ENCODE results near the gene RABEP1.
A peak's percentile ranks its signal among the peaks of the same experiment; 100 is the strongest.
"Not testable (repeated sequence)": the region's sequence is repeated elsewhere in the genome, so short reads cannot be mapped to it uniquely, and the experiment has no call there.

RABEP1 gene, protein sequence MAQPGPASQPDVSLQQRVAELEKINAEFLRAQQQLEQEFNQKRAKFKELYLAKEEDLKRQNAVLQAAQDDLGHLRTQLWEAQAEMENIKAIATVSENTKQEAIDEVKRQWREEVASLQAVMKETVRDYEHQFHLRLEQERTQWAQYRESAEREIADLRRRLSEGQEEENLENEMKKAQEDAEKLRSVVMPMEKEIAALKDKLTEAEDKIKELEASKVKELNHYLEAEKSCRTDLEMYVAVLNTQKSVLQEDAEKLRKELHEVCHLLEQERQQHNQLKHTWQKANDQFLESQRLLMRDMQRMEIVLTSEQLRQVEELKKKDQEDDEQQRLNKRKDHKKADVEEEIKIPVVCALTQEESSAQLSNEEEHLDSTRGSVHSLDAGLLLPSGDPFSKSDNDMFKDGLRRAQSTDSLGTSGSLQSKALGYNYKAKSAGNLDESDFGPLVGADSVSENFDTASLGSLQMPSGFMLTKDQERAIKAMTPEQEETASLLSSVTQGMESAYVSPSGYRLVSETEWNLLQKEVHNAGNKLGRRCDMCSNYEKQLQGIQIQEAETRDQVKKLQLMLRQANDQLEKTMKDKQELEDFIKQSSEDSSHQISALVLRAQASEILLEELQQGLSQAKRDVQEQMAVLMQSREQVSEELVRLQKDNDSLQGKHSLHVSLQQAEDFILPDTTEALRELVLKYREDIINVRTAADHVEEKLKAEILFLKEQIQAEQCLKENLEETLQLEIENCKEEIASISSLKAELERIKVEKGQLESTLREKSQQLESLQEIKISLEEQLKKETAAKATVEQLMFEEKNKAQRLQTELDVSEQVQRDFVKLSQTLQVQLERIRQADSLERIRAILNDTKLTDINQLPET

DNA sequence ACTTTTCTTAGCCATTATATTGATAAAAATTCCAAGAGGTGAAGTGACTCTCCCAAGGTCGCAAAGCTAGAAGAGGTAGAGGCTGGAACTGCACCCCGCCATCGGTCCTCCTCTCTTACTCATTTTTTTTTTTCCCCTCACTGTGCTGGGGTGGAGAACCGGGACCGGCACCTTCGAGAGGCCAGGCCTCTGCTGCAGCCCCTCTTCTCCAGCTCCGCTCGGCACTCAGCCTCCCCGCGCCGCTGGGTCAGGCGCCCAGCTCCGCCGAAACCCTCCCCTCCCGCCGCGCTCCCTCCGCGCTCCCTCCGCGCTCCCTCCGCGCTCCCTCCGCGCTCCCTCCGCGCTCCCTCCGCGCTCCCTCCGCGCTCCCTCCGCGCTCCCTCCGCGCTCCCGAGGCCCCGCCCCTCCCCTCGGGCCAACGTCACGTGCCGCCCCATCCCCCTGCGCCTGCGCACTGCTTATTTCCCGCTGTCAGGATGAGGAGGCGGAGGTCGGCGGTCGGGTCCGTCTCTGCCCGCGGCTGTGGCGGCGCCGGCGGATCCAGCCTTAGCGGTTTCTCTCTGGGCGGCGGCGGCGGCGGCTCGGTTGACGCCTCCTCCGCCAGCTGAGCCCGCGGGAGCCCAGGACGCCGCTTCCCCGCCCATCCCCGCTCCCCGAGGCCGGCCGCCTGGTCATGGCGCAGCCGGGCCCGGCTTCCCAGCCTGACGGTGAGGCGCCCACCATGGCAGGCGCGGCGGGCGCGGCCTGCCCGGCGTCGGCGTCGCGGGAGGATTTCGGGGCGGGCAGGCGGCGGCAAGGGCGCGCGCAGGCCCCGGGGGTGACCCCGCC lies at the start of gene RABEP1:
Gene RABEP1, plus strand, starts transcription at position 471 of the 828 bp plus-strand sequence. Its CDS starts 203 bp downstream, at position 674.
- Mint-ChIP-seq H3K9me3 (no peaks in the 10 kb centered on the region), H3K27ac (peak within 1 kb of the TSS; percentile 80), H3K36me3 (peaks cover 44% of the 10 kb centered on the region), H3K4me3 (peak within 1 kb of the TSS; percentile 71), H3K4me1 (peaks cover 28% of the 10 kb centered on the region)
- peak; percentile 86 for ATAC-seq
- peak; percentile 93 to 97 for DNase-seq (ENCODE audit: low spot score in 2 of 2)

DNA sequence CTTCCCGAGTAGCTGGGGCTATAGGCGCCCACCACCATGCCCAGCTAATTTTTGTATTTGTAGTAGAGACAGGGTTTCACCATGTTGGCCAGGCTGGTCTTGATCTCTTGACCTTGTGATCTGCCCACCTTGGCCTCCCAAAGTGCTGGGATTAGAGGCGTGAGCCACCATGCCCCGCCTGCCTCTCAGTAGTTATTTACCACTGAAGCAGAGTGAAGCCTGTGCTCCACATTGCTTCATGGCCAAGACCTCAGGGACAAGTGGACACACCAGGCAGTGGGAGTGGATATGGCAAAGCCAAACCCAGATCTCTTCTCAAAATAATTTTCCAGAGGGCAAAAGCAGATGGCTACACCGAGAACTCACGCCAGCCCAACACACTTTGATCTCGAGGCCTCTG lies 48.6 kb upstream of the RABEP1 start:
- ATAC-seq; H3K36me3 Mint-ChIP-seq; H3K9me3 Mint-ChIP-seq; DNase-seq (ENCODE audit: low spot score in 2 of 2); H3K4me3 Mint-ChIP-seq: not testable (repeated sequence)
- peak overlapping the region; percentile 84 for H3K27ac Mint-ChIP-seq
- peaks cover 43% of the 10 kb centered on the region for H3K4me1 Mint-ChIP-seq

DNA sequence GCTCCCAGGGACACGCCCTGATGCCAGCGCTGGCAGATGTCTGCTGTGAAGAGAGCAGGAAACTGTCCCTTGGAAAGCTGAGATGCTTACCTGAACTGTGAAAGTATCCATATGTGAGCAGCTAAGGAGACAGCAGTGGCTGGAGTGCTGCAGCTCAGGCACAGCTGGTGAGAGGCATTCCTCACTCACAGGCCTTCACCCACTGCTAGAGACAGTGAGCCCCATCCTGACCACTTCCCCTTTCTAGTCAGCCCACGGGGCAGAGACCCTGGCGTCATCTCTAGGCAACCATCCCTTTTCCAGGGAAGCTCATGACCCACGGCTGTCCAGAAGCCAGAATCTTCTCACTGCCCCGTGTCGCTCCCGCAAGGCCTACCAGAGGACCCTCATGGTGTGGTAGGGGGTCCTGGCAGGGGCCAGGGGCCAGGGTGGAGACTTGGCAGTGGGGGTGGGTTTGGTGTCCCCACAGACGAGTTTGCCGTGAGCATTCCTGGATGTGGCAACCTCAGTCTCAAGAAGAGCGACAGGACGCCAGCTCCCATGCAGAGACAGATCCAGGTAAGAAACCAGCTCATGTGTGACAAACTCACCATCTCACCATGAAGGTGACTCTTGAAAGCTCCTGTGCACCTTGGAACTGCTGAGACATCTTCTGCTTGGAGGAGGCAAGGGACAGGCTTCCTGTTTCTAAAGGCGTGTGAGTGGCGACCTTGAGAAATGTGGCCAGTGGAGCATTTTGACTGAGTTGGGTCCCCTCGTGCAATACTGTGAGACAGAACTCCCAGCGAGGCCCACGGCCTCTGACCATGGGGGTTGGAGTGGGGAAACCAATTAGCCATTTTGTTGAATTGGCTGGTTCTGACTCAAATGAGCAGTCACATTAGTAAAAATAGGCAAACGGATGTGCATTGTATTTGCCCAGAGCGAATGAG lies 47.2 kb upstream of the RABEP1 start, which contains the start of gene SCIMP:
Gene SCIMP, minus strand, starts transcription at position 216 of the 932 bp plus-strand sequence. Its CDS starts 105 bp downstream, at position 111.
- peak within 1 kb of the TSS; percentile 54 for H3K27ac Mint-ChIP-seq
- no peak for DNase-seq (ENCODE audit: low spot score in 2 of 2)
- peaks cover 2% of the 10 kb centered on the region for H3K36me3 Mint-ChIP-seq
- H3K4me1 Mint-ChIP-seq: peaks cover 37% of the 10 kb centered on the region
- ATAC-seq: peak; percentile 39
- no peak within 1 kb of the TSS for H3K4me3 Mint-ChIP-seq
- no peaks in the 10 kb centered on the region for H3K9me3 Mint-ChIP-seq

DNA sequence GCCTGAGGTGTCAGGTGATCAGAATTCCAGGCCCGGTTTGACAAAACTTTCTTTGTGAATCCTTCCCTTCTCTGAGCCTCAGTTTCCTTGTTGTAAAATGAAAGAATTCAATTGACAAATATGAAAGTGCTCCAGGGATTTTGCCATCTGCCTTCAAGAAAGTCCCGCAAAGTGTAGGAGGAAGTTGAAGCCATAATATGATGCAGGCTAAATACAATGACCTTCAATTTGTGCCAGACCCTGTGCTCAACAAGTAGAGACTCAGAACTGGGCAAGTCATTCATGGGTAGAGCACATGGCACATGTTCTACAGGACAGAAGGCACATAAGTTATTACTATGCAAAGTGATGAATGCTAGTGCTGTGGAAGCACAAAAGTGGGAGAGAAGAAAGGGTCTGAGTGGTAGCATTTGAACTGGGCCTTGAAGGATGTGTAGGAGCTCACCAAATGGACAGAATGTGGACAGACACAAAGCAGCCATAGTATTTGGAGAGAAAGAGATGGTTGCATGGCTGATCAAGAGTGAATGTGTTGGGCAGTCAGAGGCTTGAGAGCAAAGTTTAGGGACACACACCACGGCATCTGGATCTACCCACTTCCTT lies 45.0 kb upstream of the RABEP1 start:
- Mint-ChIP-seq H3K4me1 (peaks cover 41% of the 10 kb centered on the region), H3K27ac (peak overlapping the region; percentile 77), H3K36me3 (peaks cover 3% of the 10 kb centered on the region), H3K4me3 (peak overlapping the region; percentile 20), H3K9me3 (no peaks in the 10 kb centered on the region)
- DNase-seq (ENCODE audit: low spot score in 2 of 2): no peak
- ATAC-seq: no peak

DNA sequence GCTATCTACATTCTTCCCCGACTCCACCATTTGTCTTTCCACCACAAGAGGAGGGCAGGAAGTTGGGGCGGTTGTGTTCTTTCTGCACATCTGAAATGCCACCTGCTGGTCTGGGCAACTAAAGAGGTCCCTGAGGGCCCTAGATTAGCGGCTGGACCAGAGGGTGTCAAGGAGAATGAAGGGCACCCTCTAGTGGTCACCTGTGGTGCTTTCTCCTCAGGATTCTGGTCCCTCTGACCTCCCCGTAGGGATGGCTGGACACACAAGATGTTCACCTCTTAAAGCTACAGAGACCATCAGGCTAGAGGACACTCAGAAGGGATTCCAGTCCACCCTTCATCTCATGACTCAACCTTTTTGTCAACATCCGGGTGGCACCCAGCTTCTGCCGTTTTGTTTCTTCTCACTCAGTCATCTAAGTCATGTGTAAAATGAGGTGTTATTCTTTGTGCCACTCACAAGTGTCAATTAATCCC lies 44.5 kb upstream of the RABEP1 start:
- H3K36me3 Mint-ChIP-seq: peaks cover 6% of the 10 kb centered on the region
- H3K4me1 Mint-ChIP-seq: peaks cover 46% of the 10 kb centered on the region
- peak overlapping the region; percentile 20 for H3K4me3 Mint-ChIP-seq
- peak overlapping the region; percentile 77 for H3K27ac Mint-ChIP-seq
- no peaks in the 10 kb centered on the region for H3K9me3 Mint-ChIP-seq
- ATAC-seq (peak; percentile 91), DNase-seq (ENCODE audit: low spot score in 2 of 2) (peak; percentile 45 to 80)

DNA sequence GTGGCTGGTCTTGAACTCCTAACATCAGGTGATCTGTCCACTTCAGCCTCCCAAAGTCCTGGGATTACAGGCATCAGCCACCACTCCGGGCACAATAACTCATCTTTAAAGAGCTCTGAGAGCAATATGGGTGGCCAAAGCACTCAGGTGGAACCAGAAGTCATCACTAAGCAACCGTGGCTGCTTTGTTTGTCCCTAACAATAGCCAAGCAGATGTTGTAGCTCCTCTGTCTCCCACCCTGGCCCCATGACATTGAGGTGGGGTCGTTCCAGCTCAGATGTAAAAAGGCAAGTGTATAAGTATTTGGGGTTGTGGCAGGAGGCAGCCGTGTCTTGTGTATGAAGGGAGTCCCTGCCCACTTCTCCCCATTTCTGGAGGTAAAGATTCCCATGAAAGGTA lies 43.8 kb upstream of the RABEP1 start:
- Mint-ChIP-seq H3K4me1 (peaks cover 47% of the 10 kb centered on the region), H3K4me3 (no peak overlapping the region), H3K9me3 (no peaks in the 10 kb centered on the region), H3K27ac (peak overlapping the region; percentile 77), H3K36me3 (peaks cover 6% of the 10 kb centered on the region)
- DNase-seq (ENCODE audit: low spot score in 2 of 2) (no peak), ATAC-seq (no peak)

DNA sequence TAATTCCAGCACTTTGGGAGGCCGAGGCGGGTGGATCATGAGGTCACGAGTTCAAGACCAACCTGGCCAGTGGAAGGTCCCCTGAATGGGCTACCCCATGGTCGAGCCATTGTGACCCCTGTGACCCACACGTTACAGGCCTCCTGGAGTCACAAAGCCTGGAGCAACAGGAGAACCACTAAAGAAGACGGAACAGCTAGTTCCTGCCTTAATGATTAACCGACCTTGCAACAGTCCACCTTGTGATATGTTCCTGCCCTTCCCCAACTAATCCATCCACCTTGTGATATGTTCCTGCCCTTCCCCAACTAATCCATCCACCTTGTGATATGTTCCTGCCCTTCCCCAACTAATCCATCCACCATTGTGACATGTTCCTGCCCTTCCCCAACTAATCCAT lies 42.3 kb upstream of the RABEP1 start:
- DNase-seq (ENCODE audit: low spot score in 2 of 2); H3K36me3 Mint-ChIP-seq; ATAC-seq; H3K27ac Mint-ChIP-seq; H3K4me3 Mint-ChIP-seq; H3K9me3 Mint-ChIP-seq: not testable (repeated sequence)
- H3K4me1 Mint-ChIP-seq: peaks cover 48% of the 10 kb centered on the region

DNA sequence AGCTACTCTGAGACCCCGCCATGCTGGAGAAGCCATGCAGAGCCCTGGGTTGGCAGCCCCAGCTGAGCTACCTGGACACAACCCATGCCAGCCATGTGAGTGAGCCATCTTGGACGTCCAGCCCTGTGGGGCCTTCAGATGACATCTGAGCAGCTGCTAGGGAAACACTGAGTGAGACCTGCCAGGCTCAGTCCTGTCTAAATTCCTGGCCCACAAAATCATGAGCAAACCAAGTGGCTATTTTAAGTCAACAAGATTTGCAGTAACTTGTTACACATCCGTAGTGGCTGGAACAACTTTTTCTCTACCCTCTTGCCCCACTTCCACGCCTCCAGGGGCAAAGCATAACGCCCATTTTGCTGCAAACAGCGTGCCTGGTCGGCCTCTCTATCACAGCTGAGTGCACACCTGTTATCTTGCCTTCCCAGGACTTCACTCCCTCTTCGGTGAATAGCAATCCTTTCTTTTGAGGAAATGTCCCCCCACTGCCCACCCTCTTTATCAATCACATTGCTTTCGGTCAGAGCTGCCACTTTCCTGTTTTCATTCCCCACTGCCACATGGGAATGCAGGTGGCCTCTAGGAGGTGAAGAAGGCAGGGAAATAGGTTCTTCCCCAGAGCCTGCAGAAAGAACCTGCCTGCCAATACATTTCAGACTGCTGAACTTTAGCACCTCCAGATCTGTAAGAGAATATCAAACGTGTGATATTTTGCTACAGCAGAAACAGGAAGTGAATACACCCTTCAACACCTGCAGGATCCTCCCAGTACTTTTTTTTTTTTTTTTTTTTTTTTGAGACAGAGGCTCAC lies 40.0 kb upstream of the RABEP1 start:
- Mint-ChIP-seq H3K27ac (peak overlapping the region; percentile 87), H3K4me1 (peaks cover 44% of the 10 kb centered on the region), H3K4me3 (peak overlapping the region; percentile 52), H3K9me3 (no peaks in the 10 kb centered on the region), H3K36me3 (peaks cover 6% of the 10 kb centered on the region)
- peak; percentile 51 for ATAC-seq
- no peak for DNase-seq (ENCODE audit: low spot score in 2 of 2)

DNA sequence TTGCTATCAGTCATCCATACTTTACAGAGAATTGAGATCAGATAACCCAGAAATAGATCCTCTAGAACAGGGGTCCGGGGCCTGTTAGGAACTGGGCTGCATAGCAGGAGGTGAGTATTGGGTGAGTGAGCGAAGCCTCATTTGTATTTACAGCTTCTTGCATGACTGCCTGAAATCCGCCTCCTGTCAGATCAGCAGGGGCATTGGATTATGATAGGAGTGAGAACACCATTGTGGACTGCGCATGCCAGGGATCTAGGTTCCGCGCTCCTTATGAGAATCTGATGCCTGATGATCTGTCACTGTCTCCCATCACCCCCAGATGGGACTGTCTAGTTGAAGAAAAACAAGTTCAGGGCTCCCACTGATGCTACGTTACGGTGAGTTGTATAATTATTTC lies 34.5 kb upstream of the RABEP1 start:
- DNase-seq (ENCODE audit: low spot score in 2 of 2) (no peak), ATAC-seq (no peak)
- no peaks in the 10 kb centered on the region for H3K9me3 Mint-ChIP-seq
- no peak overlapping the region for H3K27ac Mint-ChIP-seq
- peaks cover 21% of the 10 kb centered on the region for H3K4me1 Mint-ChIP-seq
- H3K36me3 Mint-ChIP-seq: no peaks in the 10 kb centered on the region
- no peak overlapping the region for H3K4me3 Mint-ChIP-seq

DNA sequence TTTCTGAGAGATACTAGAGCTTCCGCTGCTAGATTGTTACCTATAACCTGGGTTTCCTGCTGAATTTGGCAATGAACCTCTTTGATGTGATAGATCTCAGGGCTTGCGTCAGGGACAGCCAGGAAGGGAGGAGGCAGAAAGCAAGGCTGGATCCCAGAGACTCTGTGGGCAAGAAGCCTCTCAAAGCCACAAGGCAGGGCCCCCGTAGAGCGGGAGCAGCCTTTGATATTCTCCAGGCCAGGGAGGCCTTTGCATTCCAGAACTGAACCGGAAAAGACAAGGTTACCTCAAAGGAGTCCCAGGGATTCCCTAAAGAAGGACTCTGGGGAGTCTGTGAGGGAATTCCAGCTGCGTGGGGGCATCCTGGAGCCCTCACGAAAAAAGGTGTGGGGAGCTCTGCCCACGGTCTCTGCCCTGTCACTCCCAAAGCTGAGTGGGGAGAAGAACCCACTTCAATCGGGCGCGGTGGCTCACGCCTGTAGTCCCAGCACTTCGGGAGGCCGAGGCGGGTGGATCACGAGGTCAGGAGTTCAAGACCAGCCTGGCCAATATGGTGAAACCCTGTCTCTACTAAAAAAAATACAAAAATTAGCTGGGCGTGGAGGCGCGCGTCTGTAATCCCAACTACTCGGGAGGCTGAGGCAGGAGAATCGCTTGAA lies 33.1 kb upstream of the RABEP1 start:
- peaks cover 10% of the 10 kb centered on the region for H3K4me1 Mint-ChIP-seq
- no peak overlapping the region for H3K4me3 Mint-ChIP-seq
- H3K27ac Mint-ChIP-seq: peak overlapping the region; percentile 43
- ATAC-seq: no peak
- H3K36me3 Mint-ChIP-seq: no peaks in the 10 kb centered on the region
- no peak for DNase-seq (ENCODE audit: low spot score in 2 of 2)
- no peaks in the 10 kb centered on the region for H3K9me3 Mint-ChIP-seq

DNA sequence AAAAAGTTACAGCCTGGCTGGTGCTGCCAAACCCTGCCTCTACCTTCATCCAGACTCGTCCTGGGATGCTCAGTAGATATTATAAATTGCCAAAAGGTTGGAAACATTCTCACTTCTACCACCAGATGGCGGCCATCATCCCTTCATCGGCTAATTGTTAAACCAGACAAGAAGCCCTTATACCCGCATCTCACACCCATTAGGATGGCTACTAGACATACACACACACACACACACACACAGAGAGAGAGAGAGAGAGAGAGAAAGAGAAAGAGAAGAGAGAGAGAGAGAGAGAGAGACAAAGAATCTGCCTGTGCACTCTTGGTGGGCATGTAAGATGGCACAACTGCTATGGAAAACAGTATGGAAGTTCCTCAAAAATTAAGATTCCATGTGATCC lies 32.5 kb upstream of the RABEP1 start:
- no peak overlapping the region for H3K4me3 Mint-ChIP-seq
- H3K36me3 Mint-ChIP-seq: no peaks in the 10 kb centered on the region
- peaks cover 7% of the 10 kb centered on the region for H3K4me1 Mint-ChIP-seq
- peak overlapping the region; percentile 43 for H3K27ac Mint-ChIP-seq
- no peaks in the 10 kb centered on the region for H3K9me3 Mint-ChIP-seq
- DNase-seq (ENCODE audit: low spot score in 2 of 2): peak in 1 of 2 donors; percentile 74
- peak; percentile 85 for ATAC-seq

DNA sequence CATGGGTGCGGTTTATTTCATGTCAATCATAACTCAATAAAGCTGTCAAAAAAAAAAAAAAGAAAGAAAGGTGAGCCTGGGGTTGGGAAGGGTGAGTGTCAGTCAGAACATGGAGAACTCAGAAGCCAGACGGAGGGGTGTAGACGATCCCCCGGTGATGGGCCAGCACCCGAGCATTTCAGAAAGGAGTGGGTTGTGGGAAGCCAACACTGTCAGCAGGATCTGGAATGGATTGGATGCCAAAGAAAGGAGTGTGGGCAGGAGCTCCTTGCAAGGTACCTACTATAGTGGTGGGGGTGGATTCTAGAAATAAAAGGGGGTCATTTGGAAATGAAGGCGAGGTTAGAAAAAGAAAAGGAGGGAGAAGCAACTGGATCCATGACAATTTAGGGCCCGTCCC lies 27.7 kb upstream of the RABEP1 start:
- Mint-ChIP-seq H3K27ac (peak overlapping the region; percentile 7), H3K9me3 (no peaks in the 10 kb centered on the region), H3K4me1 (peaks cover 14% of the 10 kb centered on the region), H3K4me3 (no peak overlapping the region), H3K36me3 (no peaks in the 10 kb centered on the region)
- DNase-seq (ENCODE audit: low spot score in 2 of 2) (no peak), ATAC-seq (no peak)
